Choroid plexus epithelial cell (primary cell): ENCODE results near the gene RPL22L1.

Source experiments
- DNase-seq: peaks from one replicate; pipeline ENCODE4 v3.0.0-alpha.2; 2010; ENCODE audit warnings: low read depth
- H3K4me3 ChIP-seq: 2 replicates; pipeline ENCODE4 v1.5.1; 2011; ENCODE audit warnings: low read depth, mild to moderate bottlenecking, control low read depth, low read length, moderate library complexity
- CTCF ChIP-seq: conservative IDR thresholded peaks from 2 replicates; pipeline ENCODE4 v1.5.1; 2011; ENCODE audit warnings: low read depth, mild to moderate bottlenecking, control low read depth, inconsistent platforms, low read length, moderate library complexity

Gene RPL22L1

GRCh38 chr3:170864525-170865208, 5.3 kb downstream of the RPL22L1 start:
- H3K4me3 ChIP-seq: no peak overlapping the region
- DNase-seq: no peak

DNA sequence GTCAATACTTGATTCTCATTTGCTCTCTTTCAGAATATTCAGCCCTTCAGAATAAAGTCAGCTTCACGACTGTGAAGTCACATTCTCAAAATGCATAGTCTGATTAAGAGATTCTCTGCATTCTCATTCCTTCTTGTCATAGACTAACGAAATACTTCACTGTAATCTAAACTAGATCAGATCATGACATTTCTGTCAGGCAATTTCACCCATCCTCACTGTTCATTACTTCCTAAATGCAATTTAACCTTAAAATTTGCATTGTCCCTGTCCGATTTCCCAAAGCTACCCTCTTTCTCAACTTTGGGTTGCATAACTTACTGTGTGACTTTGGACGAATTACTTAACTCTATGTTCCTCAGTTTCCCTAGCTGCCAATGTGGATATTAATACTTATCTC, 6.2 kb downstream of the RPL22L1 start:
- no peak overlapping the region for H3K4me3 ChIP-seq
- TF ChIP-seq CTCF: no peak
- no peak for DNase-seq

More at GRCh38 chr3:170864525-170865208, 5.3 kb downstream of the RPL22L1 start:
- no peak for TF ChIP-seq CTCF

DNA sequence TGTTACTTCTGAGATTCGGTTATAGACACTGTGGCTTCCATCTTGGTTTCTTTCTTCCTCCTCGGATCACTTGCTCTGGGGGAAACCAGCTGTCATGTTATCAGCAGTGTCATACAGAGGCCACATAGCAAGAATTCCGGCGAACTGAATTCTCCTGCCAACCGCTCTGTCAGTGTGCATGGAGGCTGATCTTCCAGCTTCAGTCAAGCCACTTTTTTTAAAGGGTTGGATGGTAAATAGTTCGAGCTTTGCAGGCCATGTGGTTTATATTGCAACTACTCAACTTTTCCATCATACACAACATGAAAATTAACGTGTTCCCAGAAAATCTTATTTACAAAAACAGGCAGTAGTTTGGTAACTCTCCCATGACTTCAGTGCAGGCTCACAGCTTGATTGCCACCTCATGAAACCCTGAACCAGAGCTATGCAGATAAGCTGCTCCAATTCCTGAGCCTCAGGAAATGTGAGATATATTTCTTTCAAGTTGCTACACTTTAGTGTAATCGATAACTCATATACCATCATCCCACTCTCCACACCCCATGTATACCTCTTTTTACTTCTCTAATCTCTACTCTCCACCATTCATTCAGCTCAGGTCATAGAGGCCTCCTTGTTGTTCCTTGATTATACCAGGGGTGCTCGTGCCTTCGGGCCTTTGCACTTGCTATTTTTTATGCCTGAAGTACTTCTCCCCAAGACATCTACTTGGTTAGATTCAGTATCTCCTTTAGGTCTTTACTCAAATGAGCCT, 7.2 kb downstream of the RPL22L1 start:
- no peak for TF ChIP-seq CTCF
- DNase-seq: peak; percentile 80
- H3K4me3 ChIP-seq: no peak overlapping the region

DNA sequence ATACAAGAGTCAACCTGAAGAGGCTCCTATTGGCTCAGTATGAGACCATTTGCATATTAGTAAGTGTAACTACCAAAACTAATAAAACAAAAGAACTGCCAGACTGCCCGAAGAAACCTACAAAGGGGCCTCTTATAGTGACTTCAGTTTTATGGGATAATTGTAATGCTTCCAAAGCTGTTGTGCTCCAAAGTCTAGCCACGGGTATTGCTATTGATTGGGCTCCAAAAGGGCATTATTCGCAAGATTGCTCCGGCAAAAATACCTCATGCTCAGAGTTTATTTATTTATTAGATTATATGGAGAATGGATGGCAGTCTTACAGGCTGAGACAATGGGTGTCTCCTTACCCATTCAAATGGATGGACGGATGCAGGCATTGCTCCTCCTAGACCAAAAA, 11.4 kb downstream of the RPL22L1 start:
- no peak for DNase-seq
- TF ChIP-seq CTCF: no peak
- H3K4me3 ChIP-seq: no peak overlapping the region

GRCh38 chr3:170852324-170852723, 17.7 kb downstream of the RPL22L1 start:
- TF ChIP-seq CTCF: no peak
- no peak for DNase-seq
- no peak overlapping the region for H3K4me3 ChIP-seq

- peak; percentile 57 for DNase-seq
- H3K4me3 ChIP-seq: no peak overlapping the region
- TF ChIP-seq CTCF: peak; percentile 49
These were observed 21.6 kb downstream of the RPL22L1 start for GRCh38 chr3:170848292-170848917.
